Renal pelvis (tissue), 12 donors: ENCODE data around the gene CTBS. TPM values are rescaled to one million over a fixed set of nuclear protein-coding genes. Genes with fewer than 3 reads are reported as not detected.

Experiments used
- DNase-seq: peaks from one replicate; pipeline ENCODE4 v3.0.0-alpha.2; 2013
- long read RNA-seq, 16 experiments: transcript quantifications; one replicate each; lab custom pipeline, GENCODE V29; 2026
- polyA plus RNA-seq, 3 donors: library from polyadenylated mRNA; unstranded; fragments of 120-200 nt; gene quantifications; one replicate each; pipeline ENCODE4 v1.2.1, GENCODE V29; 2013; ENCODE audit not compliant: insufficient read length in 3 of 3

The CTBS gene, protein sequence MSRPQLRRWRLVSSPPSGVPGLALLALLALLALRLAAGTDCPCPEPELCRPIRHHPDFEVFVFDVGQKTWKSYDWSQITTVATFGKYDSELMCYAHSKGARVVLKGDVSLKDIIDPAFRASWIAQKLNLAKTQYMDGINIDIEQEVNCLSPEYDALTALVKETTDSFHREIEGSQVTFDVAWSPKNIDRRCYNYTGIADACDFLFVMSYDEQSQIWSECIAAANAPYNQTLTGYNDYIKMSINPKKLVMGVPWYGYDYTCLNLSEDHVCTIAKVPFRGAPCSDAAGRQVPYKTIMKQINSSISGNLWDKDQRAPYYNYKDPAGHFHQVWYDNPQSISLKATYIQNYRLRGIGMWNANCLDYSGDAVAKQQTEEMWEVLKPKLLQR
- polyA plus RNA-seq: 10 to 100 TPM; 17.7 to 20.0 (median 19.1) TPM
- long read RNA-seq, donor 1, full-length matches to known transcripts: 8 of 8 reads
- long read RNA-seq, donor 1, partial matches to known transcripts: 0 of 8 reads
- long read RNA-seq, donor 1, other reads (novel, unspliced or antisense): 0 of 8 reads
- long read RNA-seq, donor 2, full-length matches to known transcripts: 3 of 3 reads
- long read RNA-seq, donor 2, partial matches to known transcripts: 0 of 3 reads
- long read RNA-seq, donor 2, other reads (novel, unspliced or antisense): 0 of 3 reads
- long read RNA-seq, donor 3, full-length matches to known transcripts: 9 of 9 reads
- long read RNA-seq, donor 3, partial matches to known transcripts: 0 of 9 reads
- long read RNA-seq, donor 3, other reads (novel, unspliced or antisense): 0 of 9 reads
- long read RNA-seq, donor 4, full-length matches to known transcripts: 7 of 21 reads
- long read RNA-seq, donor 4, partial matches to known transcripts: 14 of 21 reads
- long read RNA-seq, donor 4, other reads (novel, unspliced or antisense): 0 of 21 reads
- long read RNA-seq, donor 5, full-length matches to known transcripts: 6 of 6 reads
- long read RNA-seq, donor 5, partial matches to known transcripts: 0 of 6 reads
- long read RNA-seq, donor 5, other reads (novel, unspliced or antisense): 0 of 6 reads
- long read RNA-seq, donor 6, full-length matches to known transcripts: 2 of 2 reads
- long read RNA-seq, donor 6, partial matches to known transcripts: 0 of 2 reads
- long read RNA-seq, donor 6, other reads (novel, unspliced or antisense): 0 of 2 reads
- long read RNA-seq, donor 7, full-length matches to known transcripts: 13 of 13 reads
- long read RNA-seq, donor 7, partial matches to known transcripts: 0 of 13 reads
- long read RNA-seq, donor 7, other reads (novel, unspliced or antisense): 0 of 13 reads
- long read RNA-seq, donor 8, full-length matches to known transcripts: 6 of 6 reads
- long read RNA-seq, donor 8, partial matches to known transcripts: 0 of 6 reads
- long read RNA-seq, donor 8, other reads (novel, unspliced or antisense): 0 of 6 reads
- long read RNA-seq, donor 9, full-length matches to known transcripts: 14 of 14 reads
- long read RNA-seq, donor 9, partial matches to known transcripts: 0 of 14 reads
- long read RNA-seq, donor 9, other reads (novel, unspliced or antisense): 0 of 14 reads
- long read RNA-seq, donor 10, full-length matches to known transcripts: 11 of 11 reads
- long read RNA-seq, donor 10, partial matches to known transcripts: 0 of 11 reads
- long read RNA-seq, donor 10, other reads (novel, unspliced or antisense): 0 of 11 reads
- long read RNA-seq, donor 11, full-length matches to known transcripts: 4 of 4 reads
- long read RNA-seq, donor 11, partial matches to known transcripts: 0 of 4 reads
- long read RNA-seq, donor 11, other reads (novel, unspliced or antisense): 0 of 4 reads
- long read RNA-seq, donor 12, full-length matches to known transcripts: 10 of 22 reads
- long read RNA-seq, donor 12, partial matches to known transcripts: 7 of 22 reads
- long read RNA-seq, donor 12, other reads (novel, unspliced or antisense): 5 of 22 reads
- long read RNA-seq, donor 13, partial matches to known transcripts: 0 of 1 reads
- long read RNA-seq, donor 13, other reads (novel, unspliced or antisense): 0 of 1 reads
- long read RNA-seq, donor 14: 0 reads
- long read RNA-seq, donor 15, full-length matches to known transcripts: 6 of 6 reads
- long read RNA-seq, donor 15, partial matches to known transcripts: 0 of 6 reads
- long read RNA-seq, donor 15, other reads (novel, unspliced or antisense): 0 of 6 reads
- long read RNA-seq, donor 16, full-length matches to known transcripts: 10 of 10 reads
- long read RNA-seq, donor 16, partial matches to known transcripts: 0 of 10 reads
- long read RNA-seq, donor 16, other reads (novel, unspliced or antisense): 0 of 10 reads

DNA sequence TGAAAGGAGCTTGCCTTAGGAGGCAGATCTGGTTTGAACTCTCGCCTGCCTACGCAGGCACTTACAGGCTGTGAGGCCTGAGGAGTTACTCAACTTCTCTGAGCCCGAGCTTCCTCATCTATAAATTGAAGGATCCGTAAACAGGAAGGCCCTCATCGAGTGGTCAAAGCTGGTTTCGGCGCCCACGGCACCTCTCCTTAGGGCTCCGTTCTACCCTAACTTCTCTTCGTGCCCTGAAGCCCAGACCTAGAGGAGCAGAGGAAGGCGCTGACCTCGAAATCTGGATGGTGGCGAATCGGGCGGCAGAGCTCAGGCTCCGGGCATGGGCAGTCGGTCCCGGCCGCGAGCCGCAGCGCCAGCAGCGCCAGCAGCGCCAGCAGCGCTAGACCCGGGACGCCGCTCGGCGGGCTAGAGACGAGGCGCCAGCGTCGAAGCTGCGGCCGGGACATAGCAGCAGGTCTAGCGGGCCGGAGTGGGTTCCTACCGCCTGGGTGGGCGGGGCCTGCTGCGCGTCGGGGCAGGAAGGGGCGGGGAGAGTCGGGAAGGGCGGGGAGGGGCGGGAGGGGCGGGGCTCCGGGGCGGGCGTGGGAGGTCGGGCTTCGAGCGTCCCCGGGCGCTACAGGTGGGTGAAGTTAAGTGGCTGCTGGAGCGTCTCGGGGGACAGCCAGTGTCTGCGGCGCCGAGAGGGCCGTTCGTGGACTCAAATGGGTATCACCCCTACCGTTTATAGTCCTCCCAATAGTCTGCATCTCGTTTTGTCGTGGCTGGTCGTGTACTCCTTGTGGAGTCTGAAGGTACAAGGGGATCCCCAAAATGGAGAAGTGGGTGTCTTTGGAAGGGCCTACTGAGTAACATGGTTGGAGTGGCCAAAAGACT is at the start of gene CTBS:
Gene CTBS (minus strand): TSS at position 474 of the 876 bp plus-strand sequence. CDS start 25 bp downstream, at position 449.
- DNase-seq: peak; percentile 81

DNA sequence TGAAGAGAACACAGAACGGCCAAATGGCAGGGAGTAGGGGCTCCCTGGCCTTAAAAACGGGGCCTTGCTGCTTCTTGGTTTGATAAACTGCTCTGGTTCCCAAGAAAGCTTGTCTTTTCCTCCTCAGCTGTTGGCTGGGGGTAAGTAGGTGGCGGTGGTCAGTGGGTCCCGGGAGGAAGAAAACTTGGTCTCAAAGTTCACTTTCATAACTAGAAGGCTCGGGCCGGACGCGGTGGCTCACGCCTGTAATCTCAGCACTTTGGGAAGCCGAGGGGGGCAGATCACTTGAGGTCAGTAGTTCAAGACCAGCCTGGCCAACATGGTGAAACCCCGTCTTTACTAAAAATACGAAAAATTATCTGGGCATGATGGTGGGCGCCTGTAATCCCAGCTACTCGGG is 47.3 kb upstream of the CTBS start:
- no peak for DNase-seq

DNA sequence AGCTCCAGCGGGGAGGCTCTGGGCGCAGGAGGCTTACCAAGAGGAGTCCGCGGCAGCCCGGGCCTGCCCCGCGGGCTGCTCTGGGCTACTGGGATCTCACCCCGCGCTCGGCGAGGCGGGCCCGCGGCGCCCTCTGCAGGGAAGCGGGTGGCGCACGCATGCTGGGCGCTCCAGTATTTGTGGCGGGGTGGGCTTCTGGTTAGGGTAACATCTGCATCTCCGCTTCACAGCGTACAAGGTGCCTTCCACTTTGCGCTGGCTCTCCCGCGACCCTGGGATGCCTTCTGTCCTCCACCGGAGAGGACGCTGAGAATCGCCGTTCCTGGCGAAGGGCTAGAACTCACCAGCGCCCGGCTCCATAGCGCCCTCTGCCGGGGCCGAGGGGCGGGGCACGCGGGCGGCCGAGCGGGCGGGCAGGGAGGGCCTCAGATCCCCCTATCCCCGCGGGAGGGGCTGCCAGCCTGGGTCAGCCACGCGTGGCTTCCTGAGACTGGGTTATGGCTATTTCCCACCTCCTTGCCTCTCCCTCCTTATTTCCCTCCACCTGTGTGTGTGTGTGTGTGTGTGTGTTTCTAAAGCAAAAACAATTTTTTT is 46.6 kb upstream of the CTBS start:
- DNase-seq: peak; percentile 83

DNA sequence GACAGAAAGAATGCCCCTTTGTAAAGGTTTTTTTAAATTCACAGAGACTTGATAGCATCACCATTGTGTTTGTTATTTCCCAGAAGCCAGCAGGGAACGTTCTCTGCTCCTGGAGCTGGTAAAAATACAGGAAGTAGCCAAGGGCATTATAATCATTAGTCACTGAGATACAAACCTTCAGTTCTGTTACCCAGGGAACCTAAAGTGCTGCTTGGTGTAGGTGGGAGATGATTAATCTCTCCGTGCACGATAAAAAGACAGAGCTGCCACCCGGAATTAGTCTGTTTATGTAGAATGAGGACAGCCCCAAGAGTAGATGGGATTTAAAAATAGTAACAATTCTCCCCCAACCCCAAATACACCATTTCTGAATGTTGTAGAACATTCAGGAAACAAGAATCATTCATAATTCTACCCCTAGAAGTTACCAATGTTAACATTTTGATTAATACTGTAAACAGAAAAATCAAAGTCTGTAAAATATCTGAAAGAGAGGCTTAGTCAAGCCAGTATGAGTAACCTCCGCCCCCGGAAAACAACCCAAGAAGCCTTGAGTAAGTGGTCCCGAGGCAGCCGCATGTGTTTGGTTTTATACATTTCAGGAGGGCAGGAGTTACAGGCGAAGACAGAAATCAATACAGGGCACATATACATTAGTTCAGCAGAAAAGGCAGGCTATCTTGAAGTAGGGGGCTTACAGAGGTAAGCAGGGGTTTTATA is 45.3 kb upstream of the CTBS start:
- DNase-seq: no peak

DNA sequence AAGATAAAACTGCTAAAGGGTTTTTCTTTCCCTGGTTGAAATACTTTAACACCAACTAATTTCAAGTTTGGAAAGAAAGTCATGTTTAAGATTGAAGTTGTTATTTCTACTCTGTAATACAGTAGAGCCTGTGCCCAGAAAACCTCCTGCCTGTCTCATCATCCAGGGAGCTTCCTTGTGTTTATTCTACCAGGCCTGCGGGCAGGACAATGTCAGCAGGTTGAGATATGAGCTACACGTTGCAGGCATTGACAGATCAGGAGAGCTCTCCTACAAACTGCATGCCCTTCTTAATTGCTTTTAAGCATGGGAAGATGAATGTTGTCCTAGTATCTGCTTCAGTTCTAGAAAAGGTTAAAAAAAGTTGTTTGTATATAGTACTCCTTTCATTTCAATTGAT is 43.1 kb upstream of the CTBS start:
- no peak for DNase-seq

DNA sequence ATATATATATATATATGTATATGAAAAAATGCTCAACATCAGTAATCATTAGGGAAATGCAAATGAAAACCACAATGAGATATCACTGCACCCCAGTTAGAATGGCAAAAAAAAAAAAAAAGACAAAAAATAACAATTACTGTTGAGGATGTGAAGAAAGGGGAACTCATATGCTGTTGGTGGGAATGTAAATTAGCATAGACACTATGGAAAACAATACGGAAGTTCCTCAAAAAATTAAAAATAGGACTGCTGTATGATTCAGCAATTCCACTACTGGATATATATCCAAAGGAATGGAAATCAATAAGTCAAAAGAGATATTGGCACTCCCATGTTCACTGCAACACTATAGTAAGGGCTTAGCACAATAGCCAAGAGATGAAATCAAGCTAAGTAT is 41.5 kb upstream of the CTBS start:
- DNase-seq: no peak

DNA sequence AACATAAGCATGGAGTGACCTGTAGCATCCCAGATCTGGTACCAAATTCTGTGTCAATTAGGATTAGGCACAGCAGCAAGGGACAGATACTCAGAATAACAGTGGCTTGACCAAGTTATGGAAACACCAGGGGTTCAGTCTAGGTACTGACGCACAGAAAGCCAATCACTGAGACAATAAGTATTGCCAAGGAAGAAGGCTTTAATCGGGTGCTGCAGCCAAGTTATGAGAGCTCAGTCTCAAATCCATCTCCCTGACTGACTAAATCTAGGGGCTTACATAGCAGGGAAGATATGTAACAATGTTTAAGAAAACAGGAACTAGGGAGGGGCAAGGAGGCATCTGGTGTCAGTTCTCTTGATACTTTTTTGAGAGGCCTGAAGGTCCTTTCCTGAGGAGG is 39.6 kb upstream of the CTBS start:
- no peak for DNase-seq

DNA sequence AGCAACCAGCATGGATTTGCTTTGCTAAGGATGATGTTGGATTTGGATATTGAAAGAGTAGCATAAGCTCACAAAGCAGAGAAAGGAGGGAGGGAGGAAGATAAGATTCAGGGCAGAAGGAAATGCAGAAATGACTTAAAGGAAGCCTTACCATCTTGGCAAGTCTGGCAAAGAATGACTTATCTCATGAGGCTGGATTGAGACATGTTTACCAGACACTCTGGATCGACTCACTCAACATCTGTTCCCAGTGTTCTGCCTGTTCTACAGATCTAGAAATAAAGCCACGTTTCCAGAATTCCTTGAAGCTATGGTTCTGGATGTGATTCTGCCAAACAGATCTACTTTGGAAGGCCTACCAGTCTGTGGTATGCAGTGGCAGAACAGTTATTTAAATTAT is 38.8 kb upstream of the CTBS start:
- DNase-seq: no peak

DNA sequence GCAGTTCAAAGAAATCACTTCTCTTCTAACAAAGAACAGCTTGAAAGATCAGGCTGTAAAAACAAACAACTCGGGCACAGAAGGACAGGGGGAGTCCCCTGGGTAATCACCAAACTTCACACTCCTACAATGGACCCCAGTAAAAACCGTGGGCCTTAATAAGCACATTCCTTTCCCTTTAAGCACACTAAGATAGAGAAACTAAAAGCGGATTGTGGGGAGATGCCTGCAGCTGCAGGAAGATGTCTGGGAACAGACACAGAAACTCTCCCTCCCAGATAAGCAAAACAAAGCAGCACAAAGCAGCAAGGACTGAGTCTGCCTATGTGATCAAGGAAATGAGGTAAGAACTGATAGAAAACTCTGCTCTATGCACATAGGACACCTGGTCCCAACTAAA is 37.6 kb upstream of the CTBS start:
- no peak for DNase-seq

DNA sequence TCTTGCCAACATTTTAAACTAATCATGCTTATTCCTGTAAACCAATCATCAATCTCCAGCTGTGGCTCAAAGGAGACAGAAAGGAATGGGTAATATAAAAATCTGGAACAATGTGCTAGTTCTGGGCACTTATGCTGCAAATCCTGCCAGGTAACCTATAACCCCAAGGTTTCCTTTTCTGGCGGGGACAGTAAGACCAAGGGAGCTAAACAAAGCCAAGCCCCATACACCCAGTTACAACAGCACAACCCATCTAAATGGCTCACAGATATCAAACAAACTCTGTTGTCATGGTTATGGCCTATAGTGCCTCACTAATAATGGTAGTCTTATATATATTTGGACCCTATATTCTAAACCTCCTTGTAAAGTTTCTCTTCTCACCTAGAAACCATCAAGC is 36.9 kb upstream of the CTBS start:
- DNase-seq: no peak

DNA sequence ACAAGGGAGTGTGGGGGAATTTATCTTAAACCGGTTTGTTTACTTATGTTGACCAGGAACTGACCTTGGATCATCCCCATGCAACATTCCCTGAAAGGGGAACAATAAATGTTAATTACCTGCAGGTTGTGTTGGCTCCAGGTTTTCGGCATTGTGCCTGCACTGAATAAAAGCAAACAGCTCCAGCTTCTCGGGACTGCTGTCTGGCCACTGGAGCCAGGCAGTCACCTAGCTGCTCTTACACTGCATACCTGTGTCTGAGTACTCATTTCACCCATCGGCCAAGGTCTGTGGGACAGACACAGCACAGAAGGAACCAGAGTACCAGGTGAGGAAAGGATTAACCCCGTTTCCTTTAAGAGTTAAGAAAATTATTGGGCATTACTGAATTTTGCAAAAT is 32.7 kb upstream of the CTBS start:
- no peak for DNase-seq

DNA sequence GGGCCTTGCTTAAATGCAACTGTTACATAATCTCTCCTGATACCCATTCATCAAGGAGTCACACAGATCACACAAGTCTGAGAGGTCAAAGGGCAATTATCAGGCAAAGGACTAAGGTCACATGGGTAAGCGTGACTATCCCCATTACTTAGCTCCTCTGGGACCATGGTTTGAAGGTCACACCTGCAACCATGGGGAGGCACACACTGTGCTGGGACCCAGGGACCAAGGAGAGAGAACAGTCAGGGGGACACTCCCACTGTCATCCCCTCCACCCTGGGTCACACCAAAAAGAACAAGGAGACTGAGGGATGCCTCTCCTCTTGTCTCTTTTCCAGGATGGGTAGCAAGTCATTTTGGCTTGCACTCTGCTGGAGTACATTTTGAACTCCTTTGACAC is 30.9 kb upstream of the CTBS start:
- no peak for DNase-seq

DNA sequence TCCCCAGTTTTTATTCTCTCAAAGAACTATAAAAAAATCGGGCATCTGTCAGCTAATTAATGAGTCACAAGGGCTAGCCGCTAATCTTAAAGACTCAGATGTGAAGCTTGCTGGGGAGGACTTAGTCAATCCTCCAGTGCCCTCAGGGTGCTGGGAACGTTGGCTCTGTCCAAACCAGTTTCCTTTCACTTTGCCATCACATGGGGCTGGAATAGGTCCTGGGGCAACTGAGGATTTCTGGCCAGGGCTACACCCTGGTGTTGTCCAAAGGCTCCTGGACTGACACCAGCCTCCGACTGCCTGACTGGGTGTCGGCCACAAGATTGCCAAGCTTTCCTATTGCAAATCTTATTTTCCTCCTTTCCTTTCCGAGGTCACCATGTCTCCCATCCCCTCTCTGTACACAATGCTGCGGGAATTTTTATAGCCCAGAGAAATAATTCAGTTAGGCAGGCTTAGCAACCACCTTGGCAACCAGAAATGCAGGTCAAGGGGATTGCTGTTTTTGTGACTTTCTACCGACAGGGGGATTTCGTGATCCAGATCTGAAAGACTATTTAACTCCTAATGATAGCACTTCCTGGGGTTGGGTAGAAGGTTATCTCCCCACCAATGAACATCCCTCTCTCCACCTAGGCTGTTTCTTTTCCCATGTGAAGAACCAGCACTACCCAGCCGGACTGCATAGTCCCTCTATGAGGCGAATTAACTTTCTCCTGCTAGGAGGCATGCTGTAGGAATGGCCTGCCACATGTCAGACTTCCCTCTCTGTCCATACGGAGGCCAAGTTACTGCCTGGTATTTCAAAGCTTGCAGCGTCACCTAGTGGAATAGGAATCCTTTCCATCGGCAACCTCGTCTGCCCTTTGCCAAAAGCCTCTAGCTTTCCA is 29.9 kb upstream of the CTBS start:
- no peak for DNase-seq

DNA sequence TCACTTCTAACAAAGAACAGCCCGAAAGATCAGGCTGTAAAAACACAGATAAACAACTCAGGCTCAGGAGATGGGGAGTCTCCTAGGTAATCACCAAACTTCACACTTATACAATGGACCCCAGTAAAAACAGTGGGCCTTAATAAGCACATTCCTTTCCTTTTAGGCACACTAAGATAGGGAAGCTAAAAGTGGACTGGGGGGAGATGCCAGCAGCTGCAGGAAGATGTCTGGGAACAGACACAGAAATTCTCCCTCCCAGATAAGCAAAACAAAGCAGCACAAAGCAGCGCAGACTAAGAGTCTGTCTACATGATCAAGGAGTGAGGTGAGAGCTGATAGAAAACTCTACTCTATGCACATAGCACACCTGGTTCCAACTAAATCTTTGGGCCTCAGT is 29.0 kb upstream of the CTBS start:
- DNase-seq: no peak

DNA sequence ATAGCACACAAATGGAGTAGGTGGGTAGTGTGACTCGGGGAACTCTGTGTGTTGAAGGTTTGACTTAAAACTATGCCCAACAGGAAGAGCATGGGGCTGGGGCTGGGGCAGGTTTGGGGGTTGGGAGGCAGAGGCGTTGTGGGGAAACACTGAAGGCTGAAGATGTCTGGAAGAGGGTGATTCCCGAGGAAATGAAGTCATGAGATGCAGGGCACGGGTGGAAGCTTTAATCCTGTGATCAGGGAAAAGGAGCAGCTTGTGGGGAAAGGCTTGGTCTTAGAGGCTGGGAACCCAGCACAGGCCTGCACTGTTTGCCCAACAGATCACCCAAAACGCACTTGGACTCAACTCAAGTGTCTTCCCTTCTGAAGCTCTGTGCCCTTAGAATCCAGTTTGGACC is 26.6 kb upstream of the CTBS start:
- DNase-seq: no peak
